NT2/D1 (cell line): ENCODE results near the gene OR7C2.

Source experiments
- DNase-seq: peaks from one replicate; pipeline ENCODE4 v3.0.0-alpha.2; 2011; ENCODE audit warnings: low read depth, low spot score
- H3K27me3 ChIP-seq: 2 replicates; pipeline ENCODE4 v1.6.0; 2011; ENCODE audit warnings: mild to moderate bottlenecking; ENCODE audit not compliant: insufficient read length, insufficient read depth
- H3K36me3 ChIP-seq: 2 replicates; pipeline ENCODE4 v1.6.1; 2011; ENCODE audit warnings: mild to moderate bottlenecking, low read length, mixed read lengths; ENCODE audit not compliant: insufficient read depth, insufficient read length
- H3K4me1 ChIP-seq: 2 replicates; pipeline ENCODE4 v1.5.1; 2011; ENCODE audit not compliant: insufficient read depth, insufficient read length
- H3K4me3 ChIP-seq: 2 replicates; pipeline ENCODE4 v1.5.1; 2011; ENCODE audit warnings: low read depth; ENCODE audit not compliant: insufficient read length
- H3K9ac ChIP-seq: 2 replicates; pipeline ENCODE4 v1.6.0; 2011; ENCODE audit warnings: low read depth; ENCODE audit not compliant: insufficient read length
- H3K9me3 ChIP-seq: 2 replicates; pipeline ENCODE4 v1.5.1; 2011; ENCODE audit warnings: mild to moderate bottlenecking, low read length; ENCODE audit not compliant: insufficient read depth
- SUZ12 ChIP-seq: IDR thresholded peaks from 2 replicates; pipeline ENCODE4 v1.6.1; 2011; ENCODE audit not compliant: insufficient read length, insufficient read depth; ENCODE audit errors: extremely low read depth
- YY1 ChIP-seq: IDR thresholded peaks from 2 replicates; pipeline ENCODE4 v1.6.1; 2011; ENCODE audit not compliant: insufficient read length, insufficient read depth
- ZNF274 ChIP-seq: IDR thresholded peaks from 2 replicates; pipeline ENCODE4 v1.6.1; 2011; ENCODE audit warnings: mild to moderate bottlenecking, low read depth, low read length

OR7C2 gene

GRCh38 chr19:14941189-14941588 lies at the start of gene OR7C2:
TSS of gene OR7C2 (plus strand) at chr19:14941489. CDS start at chr19:14941489, 0 bp downstream.
- no peaks in the 10 kb centered on the region for H3K27me3 ChIP-seq
- no peak within 1 kb of the TSS for H3K4me3 ChIP-seq
- no peak for DNase-seq
- no peak within 1 kb of the TSS for H3K9ac ChIP-seq
- H3K4me1 ChIP-seq: no peaks in the 10 kb centered on the region
- H3K36me3 ChIP-seq: no peaks in the 10 kb centered on the region
- TF ChIP-seq ZNF274 (no peak), YY1 (no peak), SUZ12 (no peak)
- no peaks in the 10 kb centered on the region for H3K9me3 ChIP-seq

DNA sequence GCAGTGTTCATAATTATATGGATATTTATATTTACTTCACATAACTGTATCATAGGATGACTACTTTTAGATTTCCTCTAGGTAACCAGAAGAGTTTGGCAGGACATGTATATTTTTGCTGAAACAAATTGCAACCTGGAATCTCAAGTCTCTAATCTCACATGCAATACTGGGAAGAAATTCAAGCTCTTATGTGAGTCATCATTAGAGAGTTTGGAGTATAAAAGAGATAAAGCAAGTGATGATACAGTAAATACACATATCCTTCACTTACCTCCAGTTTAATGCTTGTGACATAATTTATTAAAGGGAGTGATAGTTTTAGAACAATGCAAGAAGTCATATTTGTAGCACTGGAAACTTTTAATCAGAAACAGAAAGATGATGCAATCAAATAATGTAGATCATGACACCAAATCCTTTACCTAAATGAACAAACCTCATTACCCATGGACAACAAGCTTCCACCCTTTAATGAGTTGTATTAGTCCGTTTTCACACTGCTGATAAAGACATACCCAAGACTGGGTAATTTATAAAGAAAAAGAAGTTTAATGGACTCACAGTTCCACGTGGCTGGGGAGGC lies 39.5 kb upstream of the OR7C2 start:
- H3K4me1 ChIP-seq: no peaks in the 10 kb centered on the region
- no peak overlapping the region for H3K4me3 ChIP-seq
- no peaks in the 10 kb centered on the region for H3K9me3 ChIP-seq
- no peak for DNase-seq
- no peak for TF ChIP-seq SUZ12
- no peak for TF ChIP-seq ZNF274
- no peak for TF ChIP-seq YY1
- H3K27me3 ChIP-seq: no peaks in the 10 kb centered on the region
- H3K9ac ChIP-seq: no peak overlapping the region
- H3K36me3 ChIP-seq: no peaks in the 10 kb centered on the region

- H3K9ac ChIP-seq: no peak overlapping the region
- H3K4me1 ChIP-seq: no peaks in the 10 kb centered on the region
- no peak for DNase-seq
- no peaks in the 10 kb centered on the region for H3K36me3 ChIP-seq
- no peak for TF ChIP-seq YY1
- no peak for TF ChIP-seq SUZ12
- TF ChIP-seq ZNF274: no peak
- H3K9me3 ChIP-seq: no peaks in the 10 kb centered on the region
- H3K27me3 ChIP-seq: no peaks in the 10 kb centered on the region
- H3K4me3 ChIP-seq: no peak overlapping the region
These were observed 34.6 kb upstream of the OR7C2 start for GRCh38 chr19:14906711-14907110.

DNA sequence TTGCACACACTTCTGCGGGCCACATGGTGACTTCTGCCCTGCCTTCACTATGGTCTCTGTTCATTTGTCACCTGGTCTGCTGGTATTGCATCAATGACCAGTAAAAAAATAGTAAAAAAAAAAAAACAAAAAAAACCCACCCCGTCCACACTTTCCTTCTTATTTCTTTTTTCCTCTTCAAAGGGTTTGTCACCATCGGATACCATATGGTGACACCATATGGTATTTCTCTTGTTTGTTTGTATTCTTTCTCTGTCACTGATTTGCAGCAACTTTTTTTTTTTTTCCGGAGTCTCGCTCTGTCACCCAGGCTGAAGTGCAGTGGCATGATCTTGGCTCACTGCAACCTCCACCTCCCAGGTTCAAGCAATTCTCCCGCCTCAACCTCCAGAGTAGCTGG lies 26.2 kb upstream of the OR7C2 start:
- H3K9me3 ChIP-seq: peaks cover 12% of the 10 kb centered on the region
- DNase-seq: no peak
- no peaks in the 10 kb centered on the region for H3K27me3 ChIP-seq
- H3K9ac ChIP-seq: no peak overlapping the region
- TF ChIP-seq ZNF274 (no peak), YY1 (no peak), SUZ12 (no peak)
- no peak overlapping the region for H3K4me3 ChIP-seq
- H3K36me3 ChIP-seq: no peaks in the 10 kb centered on the region
- no peaks in the 10 kb centered on the region for H3K4me1 ChIP-seq

- Histone ChIP-seq H3K27me3 (no peaks in the 10 kb centered on the region), H3K9ac (no peak overlapping the region), H3K4me3 (no peak overlapping the region), H3K4me1 (no peaks in the 10 kb centered on the region), H3K36me3 (no peaks in the 10 kb centered on the region), H3K9me3 (peaks cover 12% of the 10 kb centered on the region)
- no peak for DNase-seq
- TF ChIP-seq YY1 (no peak), SUZ12 (no peak), ZNF274 (no peak)
These were observed 24.4 kb upstream of the OR7C2 start for GRCh38 chr19:14916848-14917247.

DNA sequence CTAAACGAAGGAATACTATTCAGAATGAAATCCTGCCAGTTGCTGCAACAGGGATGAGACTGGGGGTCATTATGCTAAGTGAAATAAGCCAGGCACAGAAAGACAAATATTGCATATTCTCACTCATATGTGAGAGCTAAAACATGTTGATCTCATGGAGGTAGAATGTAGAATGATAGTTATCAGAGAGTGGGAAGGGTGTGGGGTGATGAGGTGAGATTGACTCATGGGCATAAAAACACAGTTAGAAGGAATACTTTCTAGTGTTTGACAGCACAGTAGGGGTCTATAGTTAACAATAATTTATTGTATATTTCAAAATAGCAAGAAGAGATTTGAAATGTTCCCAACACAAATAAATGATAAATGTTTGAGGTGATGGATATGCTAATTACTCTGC lies 7.8 kb upstream of the OR7C2 start:
- Histone ChIP-seq H3K4me3 (no peak overlapping the region), H3K9ac (no peak overlapping the region), H3K4me1 (no peaks in the 10 kb centered on the region), H3K27me3 (no peaks in the 10 kb centered on the region), H3K36me3 (no peaks in the 10 kb centered on the region), H3K9me3 (no peaks in the 10 kb centered on the region)
- TF ChIP-seq SUZ12 (no peak), YY1 (no peak), ZNF274 (no peak)
- DNase-seq: no peak

GRCh38 chr19:14940266-14940665 lies 1.0 kb upstream of the OR7C2 start:
- Histone ChIP-seq H3K36me3 (no peaks in the 10 kb centered on the region), H3K4me3 (no peak overlapping the region), H3K9me3 (no peaks in the 10 kb centered on the region), H3K4me1 (no peaks in the 10 kb centered on the region), H3K27me3 (no peaks in the 10 kb centered on the region), H3K9ac (no peak overlapping the region)
- no peak for DNase-seq
- TF ChIP-seq ZNF274 (no peak), YY1 (no peak), SUZ12 (no peak)

DNA sequence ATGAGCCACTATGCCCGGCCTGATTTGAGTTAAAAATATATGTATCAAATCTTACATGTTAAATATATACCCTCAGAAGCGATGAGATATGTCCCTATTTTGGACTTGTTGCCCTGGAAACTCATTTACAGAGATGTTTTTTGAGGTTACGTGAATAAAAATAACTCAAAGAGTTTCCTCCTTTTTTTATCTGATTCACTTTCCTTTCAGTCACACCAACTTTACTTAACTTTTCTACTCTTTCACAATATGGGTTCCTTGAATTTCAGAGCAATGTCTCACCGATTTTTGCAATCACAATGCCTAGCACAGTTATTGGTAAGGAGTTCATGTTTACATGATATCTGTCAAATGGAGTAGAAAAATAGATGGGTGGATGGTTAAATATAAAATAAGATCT lies 2.3 kb downstream of the OR7C2 start:
- Histone ChIP-seq H3K27me3 (no peaks in the 10 kb centered on the region), H3K9ac (no peak overlapping the region), H3K4me1 (no peaks in the 10 kb centered on the region), H3K4me3 (no peak overlapping the region), H3K9me3 (no peaks in the 10 kb centered on the region), H3K36me3 (no peaks in the 10 kb centered on the region)
- DNase-seq: no peak
- TF ChIP-seq SUZ12 (no peak), ZNF274 (no peak), YY1 (no peak)
